A549 (cell line): ENCODE measurements around the gene CC2D2B. TPM values are rescaled to one million over a fixed set of nuclear protein-coding genes. Genes with fewer than 3 reads are reported as not detected.

Experiments
- ATAC-seq, 2 experiments: fragments of 200-7000 bp in 1 of 2; fragments of >200 bp in 1 of 2; cut with Nextera tagmentation in 1 of 2; cut with Tn5 transposase in 1 of 2; 3 replicates each; pipeline versions ENCODE4 v1.8.0 to v1.9.1; 2018 to 2020; ENCODE audit warnings: mild to moderate bottlenecking in 1 of 2, moderate library complexity in 1 of 2
- CTCF ChIA-PET: fragments of 300-600 bp; sonication (Branson Sonifier 250); formaldehyde crosslinking; extraction: SDS; loops from one replicate; lab custom pipeline; 2021; ENCODE audit warnings: antibody characterized with exemption, inconsistent platforms; lab: Yijun Ruan, JAX
- POLR2A ChIA-PET: fragments of 350-600 bp; formaldehyde crosslinking; extraction: SDS; loops from one replicate; lab custom pipeline; 2021; ENCODE audit warnings: antibody characterized with exemption, inconsistent platforms; lab: Yijun Ruan, JAX
- DNase-seq, 2 experiments: peaks; one replicate each; pipeline versions ENCODE4 v3.0.0 to v3.0.0-alpha.2; 2011 to 2016; ENCODE audit warnings: low read depth in 1 of 2, low spot score in 1 of 2
- FAIRE-seq: peaks from 2 replicates; lab custom pipeline; 2011; peaks lifted over from hg19 to GRCh38; lab: Jason Lieb, UNC
- H3K27ac ChIP-seq, 2 experiments: fragments of >200 bp; sonication (Bioruptor Twin); formaldehyde crosslinking; 3 replicates each; pipeline ENCODE4 v1.5.1; 2016 to 2017
- H3K4me1 ChIP-seq: fragments of >200 bp; sonication (Bioruptor Twin); formaldehyde crosslinking; 3 replicates; pipeline ENCODE4 v1.6.1; 2016
- H3K4me2 ChIP-seq: fragments of >200 bp; sonication (Bioruptor Twin); formaldehyde crosslinking; 3 replicates; pipeline ENCODE4 v1.6.1; 2016
- H3K4me3 ChIP-seq: fragments of >200 bp; sonication (Bioruptor Twin); formaldehyde crosslinking; 3 replicates; pipeline ENCODE4 v1.5.1; 2016
- H3K9me3 ChIP-seq: fragments of >200 bp; sonication (Bioruptor Twin); formaldehyde crosslinking; 3 replicates; pipeline ENCODE4 v1.6.1; 2016
- CEBPB ChIP-seq, 2 experiments: fragments of >200 bp in 1 of 2; sonication (Bioruptor Twin) in 1 of 2; formaldehyde crosslinking in 1 of 2; IDR thresholded peaks; 2 replicates each; pipeline ENCODE4 v1.6.1; 2012 to 2016
- CHD4 ChIP-seq: fragments of 200-600 bp; sonication (generic); IDR thresholded peaks from 2 replicates; pipeline ENCODE4 v1.6.1; 2016; ENCODE audit warnings: antibody characterized with exemption, mild to moderate bottlenecking, borderline replicate concordance
- EP300 ChIP-seq, 2 experiments: fragments of >200 bp; sonication (Bioruptor Twin); formaldehyde crosslinking; IDR thresholded peaks; 2 replicates in 1 of 2; 3 replicates in 1 of 2; pipeline ENCODE4 v1.6.1; 2016 to 2017
- FOSL2 ChIP-seq, 2 experiments: fragments of 450-650 bp in 1 of 2; fragments of >200 bp in 1 of 2; sonication (Bioruptor Twin) in 1 of 2; formaldehyde crosslinking; IDR thresholded peaks; 2 replicates each; pipeline versions ENCODE4 v1.5.0 to v1.6.1; 2016 to 2020; ENCODE audit warnings: mild to moderate bottlenecking in 1 of 2, moderate library complexity in 1 of 2
- HES2 ChIP-seq: fragments of >200 bp; sonication (Bioruptor Twin); formaldehyde crosslinking; IDR thresholded peaks from 2 replicates; pipeline ENCODE4 v1.6.1; 2016
- HOXA7 ChIP-seq: fragments of 250-450 bp; sonication (Bioruptor Pico); IDR thresholded peaks from 2 replicates; pipeline ENCODE4 v1.5.0; 2020; ENCODE audit warnings: mild to moderate bottlenecking, moderate library complexity
- HOXB5 ChIP-seq: fragments of 250-450 bp; sonication (Bioruptor Pico); IDR thresholded peaks from 2 replicates; pipeline ENCODE4 v1.5.0; 2020; ENCODE audit warnings: mild to moderate bottlenecking, moderate library complexity
- JUN ChIP-seq, 2 experiments: fragments of >200 bp; sonication (Bioruptor Twin); formaldehyde crosslinking; IDR thresholded peaks; 2 replicates in 1 of 2; 3 replicates in 1 of 2; pipeline ENCODE4 v1.6.1; 2016 to 2017
- MAX ChIP-seq: IDR thresholded peaks from 2 replicates; pipeline ENCODE4 v1.6.1; 2012
- NPAS2 ChIP-seq: fragments of 250-450 bp; sonication (Bioruptor Pico); IDR thresholded peaks from 2 replicates; pipeline ENCODE4 v1.8.0; 2022; ENCODE audit warnings: mild to moderate bottlenecking, moderate library complexity, borderline replicate concordance
- PHF8 ChIP-seq: fragments of 200-600 bp; sonication (generic); IDR thresholded peaks from 2 replicates; pipeline ENCODE4 v1.6.1; 2016; ENCODE audit warnings: low read depth, mild to moderate bottlenecking, antibody characterized with exemption, moderate library complexity, borderline replicate concordance
- RAD21 ChIP-seq, 2 experiments: fragments of >200 bp in 1 of 2; sonication (Bioruptor Twin) in 1 of 2; formaldehyde crosslinking in 1 of 2; IDR thresholded peaks in 1 of 2; conservative IDR thresholded peaks in 1 of 2; 2 replicates in 1 of 2; 3 replicates in 1 of 2; pipeline ENCODE4 v1.6.1; 2012 to 2018; ENCODE audit warnings: inconsistent platforms in 1 of 2
- REST ChIP-seq: fragments of 200-600 bp; sonication (generic); IDR thresholded peaks from 2 replicates; pipeline ENCODE4 v1.6.1; 2016; ENCODE audit warnings: antibody characterized with exemption, mild to moderate bottlenecking, moderate library complexity
- RFX5 ChIP-seq: fragments of 450-650 bp; IDR thresholded peaks from 2 replicates; pipeline ENCODE4 v1.7.1; 2014; ENCODE audit warnings: antibody characterized with exemption, mild to moderate bottlenecking, moderate library complexity
- RNF2 ChIP-seq: fragments of 200-600 bp; sonication (generic); IDR thresholded peaks from 2 replicates; pipeline ENCODE4 v1.6.1; 2016; ENCODE audit warnings: low read depth, mild to moderate bottlenecking, antibody characterized with exemption, moderate library complexity, borderline replicate concordance
- SMC3 ChIP-seq: fragments of >200 bp; sonication (Bioruptor Twin); formaldehyde crosslinking; IDR thresholded peaks from 3 replicates; pipeline ENCODE4 v1.6.1; 2018; ENCODE audit warnings: inconsistent platforms
- SREBF2 ChIP-seq: fragments of 450-650 bp; IDR thresholded peaks from 2 replicates; pipeline ENCODE4 v1.6.1; 2014; ENCODE audit warnings: mild to moderate bottlenecking, moderate library complexity
- TFCP2L1 ChIP-seq: fragments of 250-450 bp; sonication (Bioruptor Pico); IDR thresholded peaks from 2 replicates; pipeline ENCODE4 v1.5.0; 2021; ENCODE audit warnings: mild to moderate bottlenecking
- USF2 ChIP-seq: fragments of 450-650 bp; IDR thresholded peaks from 2 replicates; pipeline ENCODE4 v1.6.1; 2014; ENCODE audit warnings: antibody characterized with exemption
- ZNF302 ChIP-seq: fragments of 250-450 bp; sonication (Bioruptor Pico); IDR thresholded peaks from 2 replicates; pipeline ENCODE4 v1.9.0; 2021; ENCODE audit warnings: inconsistent platforms, mild to moderate bottlenecking, moderate library complexity
- WGBS: methylation state at CpG from one replicate; pipeline ENCODE4 v1.1.6; 2017; ENCODE audit errors: missing lambda C conversion rate; 5-methylcytosine and 5-hydroxymethylcytosine counted together
- polyA plus RNA-seq, 4 experiments: library from polyadenylated mRNA; depleted of rRNA in 3 of 4; stranded (reverse); fragments of >200 nt; fragmentation: RNase III in 1 of 4; extraction: RNeasy Plus Mini Kit Qiagen cat#74134 plus additional on column Dnase treatment in 1 of 4; gene quantifications; 2 replicates in 3 of 4; 3 replicates in 1 of 4; pipeline ENCODE4 v1.2.3, GENCODE V29; 2011 to 2017
- TF ChIP-seq, protein P1 (sequence below): fragments of >200 bp; sonication (Bioruptor Twin); formaldehyde crosslinking; IDR thresholded peaks from 3 replicates; pipeline ENCODE4 v1.6.1; 2016
- TF ChIP-seq, protein P2 (sequence below): fragments of 150-350 bp; IDR thresholded peaks from 2 replicates; pipeline ENCODE4 v1.6.1; 2014; ENCODE audit warnings: low read depth, mild to moderate bottlenecking, low read length
- TF ChIP-seq, protein P3 (sequence below): fragments of 250-450 bp; sonication (Bioruptor Pico); IDR thresholded peaks from 2 replicates; pipeline ENCODE4 v1.5.0; 2021; ENCODE audit warnings: mild to moderate bottlenecking, moderate library complexity, borderline replicate concordance

Gene CC2D2B
- polyA plus RNA-seq, 2 of the 4 experiments (the other 2 are of a cell fraction), result 0.13 to 0.15 TPM

DNA sequence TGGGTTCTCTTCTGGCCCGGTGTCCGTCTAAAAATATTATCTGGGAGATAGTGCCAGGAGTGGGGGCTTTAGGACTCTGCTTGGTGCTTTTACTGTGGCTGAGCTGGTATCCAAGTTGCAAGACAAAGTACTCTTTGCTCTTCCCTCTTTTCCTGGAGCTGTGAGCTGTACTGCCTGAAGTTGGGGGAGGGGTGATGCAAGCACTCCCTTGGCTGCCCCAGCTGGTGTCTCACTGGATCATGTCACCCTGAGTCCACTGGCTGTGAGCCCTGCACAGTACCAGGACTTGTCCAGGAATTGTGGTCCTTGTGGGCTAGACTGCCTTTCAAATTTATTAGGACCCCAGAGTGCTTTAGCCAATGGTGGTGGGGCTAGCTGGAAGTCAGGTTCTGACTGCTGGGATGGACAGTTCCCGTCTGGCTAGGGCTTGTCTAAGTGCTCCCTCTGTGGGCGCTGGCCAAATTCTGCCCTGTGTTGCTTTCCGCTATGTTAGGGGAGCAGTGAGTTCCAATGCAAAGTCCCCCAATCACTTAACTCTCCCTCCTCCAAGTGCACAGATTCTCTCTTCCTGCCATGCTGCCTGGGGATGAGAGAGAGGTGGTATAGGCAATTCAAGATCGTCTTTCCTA is 13.1 kb downstream of the CC2D2B start (continued):
- TF ChIP-seq PHF8, result no peak
- TF ChIP-seq, protein P1, sequence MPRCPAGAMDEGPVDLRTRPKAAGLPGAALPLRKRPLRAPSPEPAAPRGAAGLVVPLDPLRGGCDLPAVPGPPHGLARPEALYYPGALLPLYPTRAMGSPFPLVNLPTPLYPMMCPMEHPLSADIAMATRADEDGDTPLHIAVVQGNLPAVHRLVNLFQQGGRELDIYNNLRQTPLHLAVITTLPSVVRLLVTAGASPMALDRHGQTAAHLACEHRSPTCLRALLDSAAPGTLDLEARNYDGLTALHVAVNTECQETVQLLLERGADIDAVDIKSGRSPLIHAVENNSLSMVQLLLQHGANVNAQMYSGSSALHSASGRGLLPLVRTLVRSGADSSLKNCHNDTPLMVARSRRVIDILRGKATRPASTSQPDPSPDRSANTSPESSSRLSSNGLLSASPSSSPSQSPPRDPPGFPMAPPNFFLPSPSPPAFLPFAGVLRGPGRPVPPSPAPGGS, result no peak
- TF ChIP-seq RNF2, result no peak

DNA sequence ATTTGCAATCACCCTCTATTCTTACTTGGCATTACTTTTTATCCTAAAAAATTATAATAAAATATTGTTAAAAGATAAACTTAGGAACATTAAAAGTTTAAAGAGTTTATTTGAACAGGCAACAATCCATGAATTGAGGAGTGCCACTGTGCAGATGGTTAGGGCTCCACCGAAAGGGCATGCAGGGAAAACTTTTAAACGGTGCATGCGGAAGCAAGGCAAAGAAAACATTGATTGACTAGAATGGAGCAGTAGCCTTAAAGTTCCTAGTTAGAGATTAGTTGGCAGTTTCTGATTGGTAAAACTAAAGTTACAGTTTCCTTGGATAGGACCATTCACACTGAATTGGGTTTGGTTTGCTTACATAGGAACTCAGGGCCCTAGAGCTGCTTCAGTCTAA is 17.3 kb downstream of the CC2D2B start:
- TF ChIP-seq REST (no peak), JUN (IDR thresholded peaks at IDR 0.05) (no peak), TFCP2L1 (CRISPR knock-in tag) (no peak), FOSL2 (IDR thresholded peaks at IDR 0.05) (no peak), FOSL2 (CRISPR knock-in tag; IDR thresholded peaks at IDR 0.05) (no peak), HOXA7 (CRISPR knock-in tag) (no peak), RAD21 (conservative IDR thresholded peaks at IDR 0.05 in 1 of 2, IDR thresholded peaks at IDR 0.05 in 1 of 2) (no peak), HES2 (no peak), SREBF2 (no peak), USF2 (no peak), MAX (no peak), RFX5 (no peak), CEBPB (IDR thresholded peaks at IDR 0.05) (no peak), SMC3 (no peak), HOXB5 (CRISPR knock-in tag) (no peak), ZNF302 (CRISPR knock-in tag) (no peak), NPAS2 (CRISPR knock-in tag) (no peak), CHD4 (no peak), EP300 (IDR thresholded peaks at IDR 0.05) (no peak)
- TF ChIP-seq, protein P2, sequence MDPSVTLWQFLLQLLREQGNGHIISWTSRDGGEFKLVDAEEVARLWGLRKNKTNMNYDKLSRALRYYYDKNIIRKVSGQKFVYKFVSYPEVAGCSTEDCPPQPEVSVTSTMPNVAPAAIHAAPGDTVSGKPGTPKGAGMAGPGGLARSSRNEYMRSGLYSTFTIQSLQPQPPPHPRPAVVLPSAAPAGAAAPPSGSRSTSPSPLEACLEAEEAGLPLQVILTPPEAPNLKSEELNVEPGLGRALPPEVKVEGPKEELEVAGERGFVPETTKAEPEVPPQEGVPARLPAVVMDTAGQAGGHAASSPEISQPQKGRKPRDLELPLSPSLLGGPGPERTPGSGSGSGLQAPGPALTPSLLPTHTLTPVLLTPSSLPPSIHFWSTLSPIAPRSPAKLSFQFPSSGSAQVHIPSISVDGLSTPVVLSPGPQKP, result no peak
- TF ChIP-seq, protein P3, sequence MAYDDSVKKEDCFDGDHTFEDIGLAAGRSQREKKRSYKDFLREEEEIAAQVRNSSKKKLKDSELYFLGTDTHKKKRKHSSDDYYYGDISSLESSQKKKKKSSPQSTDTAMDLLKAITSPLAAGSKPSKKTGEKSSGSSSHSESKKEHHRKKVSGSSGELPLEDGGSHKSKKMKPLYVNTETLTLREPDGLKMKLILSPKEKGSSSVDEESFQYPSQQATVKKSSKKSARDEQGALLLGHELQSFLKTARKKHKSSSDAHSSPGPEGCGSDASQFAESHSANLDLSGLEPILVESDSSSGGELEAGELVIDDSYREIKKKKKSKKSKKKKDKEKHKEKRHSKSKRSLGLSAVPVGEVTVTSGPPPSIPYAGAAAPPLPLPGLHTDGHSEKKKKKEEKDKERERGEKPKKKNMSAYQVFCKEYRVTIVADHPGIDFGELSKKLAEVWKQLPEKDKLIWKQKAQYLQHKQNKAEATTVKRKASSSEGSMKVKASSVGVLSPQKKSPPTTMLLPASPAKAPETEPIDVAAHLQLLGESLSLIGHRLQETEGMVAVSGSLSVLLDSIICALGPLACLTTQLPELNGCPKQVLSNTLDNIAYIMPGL, result no peak
- TF ChIP-seq, all 56 proteins: peak for 0
- 71% methylated on average over 3 of the region's 3 CpGs for WGBS
- no peak for ATAC-seq
- H3K4me1 ChIP-seq, result no peaks in the 10 kb centered on the region
- DNase-seq, result no peak
- no peaks in the 10 kb centered on the region for H3K9me3 ChIP-seq
- FAIRE-seq, result no peak
- no peak overlapping the region for H3K4me3 ChIP-seq
- no peak overlapping the region for H3K27ac ChIP-seq
- H3K4me2 ChIP-seq, result no peak overlapping the region
- CTCF ChIA-PET, result no interaction called here
- POLR2A ChIA-PET, result no interaction called here
